ENCODE data around the gene TUBGCP5.
"Not testable (repeated sequence)": the region's sequence is repeated elsewhere in the genome, so short reads cannot be mapped to it uniquely, and the experiment has no call there.

Gene TUBGCP5

GRCh38 chr15:23039143-23039916 lies at the start of gene TUBGCP5:
TUBGCP5 (minus strand) TSS chr15:23039569; CDS start chr15:23039543, 26 bp downstream.
- DNase-seq: peak; percentile 54

GRCh38 chr15:23083115-23083514 lies 43.7 kb upstream of the TUBGCP5 start:
- DNase-seq: no peak

GRCh38 chr15:23081996-23082737 lies 42.8 kb upstream of the TUBGCP5 start:
- not testable (repeated sequence) for DNase-seq

GRCh38 chr15:23081271-23081670 lies 41.9 kb upstream of the TUBGCP5 start:
- no peak for DNase-seq

- DNase-seq: no peak
Measured at GRCh38 chr15:23079766-23080165, 40.4 kb upstream of the TUBGCP5 start.

- DNase-seq: no peak
Measured at GRCh38 chr15:23075927-23076326, 36.6 kb upstream of the TUBGCP5 start.

GRCh38 chr15:23074684-23075083 lies 35.3 kb upstream of the TUBGCP5 start:
- no peak for DNase-seq

GRCh38 chr15:23073890-23074646 lies 34.7 kb upstream of the TUBGCP5 start:
- no peak for DNase-seq

GRCh38 chr15:23072633-23073032 lies 33.3 kb upstream of the TUBGCP5 start:
- DNase-seq: no peak

GRCh38 chr15:23069496-23070166 lies 30.3 kb upstream of the TUBGCP5 start:
- DNase-seq: no peak

GRCh38 chr15:23067416-23067815 lies 28.0 kb upstream of the TUBGCP5 start:
- no peak for DNase-seq

GRCh38 chr15:23065836-23066235 lies 26.5 kb upstream of the TUBGCP5 start:
- DNase-seq: no peak

GRCh38 chr15:23064156-23064555 lies 24.8 kb upstream of the TUBGCP5 start:
- DNase-seq: no peak

- DNase-seq: no peak
Measured at GRCh38 chr15:23057707-23058106, 18.3 kb upstream of the TUBGCP5 start.

- DNase-seq: no peak
Measured at GRCh38 chr15:23055316-23055715, 15.9 kb upstream of the TUBGCP5 start.

- DNase-seq: no peak
Measured at GRCh38 chr15:23052522-23052921, 13.2 kb upstream of the TUBGCP5 start.

GRCh38 chr15:23050708-23051107 lies 11.3 kb upstream of the TUBGCP5 start:
- DNase-seq: no peak

GRCh38 chr15:23049984-23050628 lies 10.7 kb upstream of the TUBGCP5 start:
- DNase-seq: no peak

GRCh38 chr15:23048572-23049282 lies 9.4 kb upstream of the TUBGCP5 start:
- not testable (repeated sequence) for DNase-seq

GRCh38 chr15:23043987-23044386 lies 4.6 kb upstream of the TUBGCP5 start:
- DNase-seq: not testable (repeated sequence)

- not testable (repeated sequence) for DNase-seq
Measured at GRCh38 chr15:23043535-23043934, 4.2 kb upstream of the TUBGCP5 start.

GRCh38 chr15:23041736-23042135 lies 2.4 kb upstream of the TUBGCP5 start:
- DNase-seq: not testable (repeated sequence)

All from NCI-H1694 (cell line).